Measurements from ENCODE around the gene ANKRD44. TPM values are rescaled to one million over a fixed set of nuclear protein-coding genes. Genes with fewer than 3 reads are reported as not detected.

The ANKRD44 gene
- total RNA-seq, 1 donor from 2014 or later = 4.0 TPM

DNA sequence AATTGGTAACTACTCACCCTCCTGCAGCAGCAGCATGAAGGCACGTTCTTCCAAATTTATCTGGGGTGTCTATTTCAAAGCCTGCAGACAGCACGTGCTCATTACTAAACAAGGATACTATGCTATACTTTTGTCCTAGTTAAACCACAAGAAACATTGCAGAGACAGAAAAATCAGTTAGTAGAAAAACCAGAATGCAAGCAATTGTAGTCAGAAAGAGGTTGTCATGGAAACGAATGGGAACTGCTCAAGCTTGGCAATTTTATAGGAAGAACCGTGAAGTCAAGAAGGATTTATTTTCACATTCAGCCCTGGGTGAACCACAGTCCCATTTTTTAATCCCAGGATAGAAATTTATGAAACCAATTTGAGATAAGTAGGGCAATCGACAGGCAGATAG lies 221.9 kb downstream of the ANKRD44 start:
- no peak for DNase-seq (ENCODE audit: low spot score, unreplicated experiment)
- H3K9me3 Mint-ChIP-seq (ENCODE audit: low read depth) = no peaks in the 10 kb centered on the region
- H3K36me3 Mint-ChIP-seq (ENCODE audit: insufficient read depth) = no peaks in the 10 kb centered on the region
- no peak overlapping the region for H3K27ac Mint-ChIP-seq
- peaks cover 5% of the 10 kb centered on the region for H3K4me1 Mint-ChIP-seq (ENCODE audit: low read depth)
- no peaks in the 10 kb centered on the region for H3K27me3 Mint-ChIP-seq
- TF ChIP-seq, protein P1, sequence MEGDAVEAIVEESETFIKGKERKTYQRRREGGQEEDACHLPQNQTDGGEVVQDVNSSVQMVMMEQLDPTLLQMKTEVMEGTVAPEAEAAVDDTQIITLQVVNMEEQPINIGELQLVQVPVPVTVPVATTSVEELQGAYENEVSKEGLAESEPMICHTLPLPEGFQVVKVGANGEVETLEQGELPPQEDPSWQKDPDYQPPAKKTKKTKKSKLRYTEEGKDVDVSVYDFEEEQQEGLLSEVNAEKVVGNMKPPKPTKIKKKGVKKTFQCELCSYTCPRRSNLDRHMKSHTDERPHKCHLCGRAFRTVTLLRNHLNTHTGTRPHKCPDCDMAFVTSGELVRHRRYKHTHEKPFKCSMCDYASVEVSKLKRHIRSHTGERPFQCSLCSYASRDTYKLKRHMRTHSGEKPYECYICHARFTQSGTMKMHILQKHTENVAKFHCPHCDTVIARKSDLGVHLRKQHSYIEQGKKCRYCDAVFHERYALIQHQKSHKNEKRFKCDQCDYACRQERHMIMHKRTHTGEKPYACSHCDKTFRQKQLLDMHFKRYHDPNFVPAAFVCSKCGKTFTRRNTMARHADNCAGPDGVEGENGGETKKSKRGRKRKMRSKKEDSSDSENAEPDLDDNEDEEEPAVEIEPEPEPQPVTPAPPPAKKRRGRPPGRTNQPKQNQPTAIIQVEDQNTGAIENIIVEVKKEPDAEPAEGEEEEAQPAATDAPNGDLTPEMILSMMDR (IDR thresholded peaks at IDR 0.05; ENCODE audit: unreplicated experiment) = no peak
- H3K4me3 Mint-ChIP-seq (ENCODE audit: low read depth) = no peak overlapping the region

DNA sequence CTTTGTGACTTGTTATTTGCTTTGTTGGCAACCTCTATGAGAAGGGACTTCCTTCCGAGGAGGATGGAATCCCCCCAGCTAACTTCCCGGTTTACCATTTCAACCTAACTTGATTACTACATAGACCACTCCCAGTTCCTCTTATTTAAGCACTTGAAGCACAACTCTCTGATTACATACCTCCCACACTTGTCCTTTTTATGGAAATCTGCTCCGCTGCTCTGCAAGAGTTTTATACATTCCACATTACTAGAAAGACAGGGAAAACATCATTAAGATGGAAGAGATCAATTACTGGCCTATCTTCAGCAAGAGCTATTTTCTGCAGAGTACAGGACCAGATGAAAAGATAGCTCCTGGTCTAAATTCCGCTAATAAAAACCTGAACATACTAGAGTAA lies 224.1 kb downstream of the ANKRD44 start:
- Mint-ChIP-seq H3K27me3 (no peaks in the 10 kb centered on the region), H3K4me3 (ENCODE audit: low read depth) (no peak overlapping the region), H3K4me1 (ENCODE audit: low read depth) (peaks cover 5% of the 10 kb centered on the region), H3K27ac (no peak overlapping the region), H3K36me3 (ENCODE audit: insufficient read depth) (no peaks in the 10 kb centered on the region), H3K9me3 (ENCODE audit: low read depth) (no peaks in the 10 kb centered on the region)
- TF ChIP-seq, protein P1 (IDR thresholded peaks at IDR 0.05; ENCODE audit: unreplicated experiment) = no peak
- no peak for DNase-seq (ENCODE audit: low spot score, unreplicated experiment)

DNA sequence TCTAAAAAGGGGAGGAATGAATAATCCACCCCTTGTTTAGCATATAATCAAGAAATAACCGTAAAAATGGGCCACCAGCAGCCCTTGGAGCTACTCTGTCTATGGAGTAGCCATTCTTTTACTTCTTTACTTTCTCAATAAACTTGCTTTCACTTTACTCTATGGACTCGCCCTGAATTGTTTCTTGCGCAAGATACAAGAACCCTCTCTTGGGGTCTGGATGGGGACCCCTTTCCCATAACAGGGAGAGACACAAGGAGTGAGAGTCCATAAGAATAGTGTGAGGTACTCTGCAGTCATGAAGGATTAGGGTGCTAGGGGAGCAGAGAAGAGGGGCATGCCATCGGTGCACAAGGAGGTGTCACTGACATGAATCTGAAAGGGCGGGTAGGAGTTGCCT lies 224.9 kb downstream of the ANKRD44 start:
- Mint-ChIP-seq H3K9me3 (ENCODE audit: low read depth) (no peaks in the 10 kb centered on the region), H3K27ac (no peak overlapping the region), H3K4me3 (ENCODE audit: low read depth) (no peak overlapping the region), H3K27me3 (no peaks in the 10 kb centered on the region), H3K4me1 (ENCODE audit: low read depth) (peaks cover 5% of the 10 kb centered on the region), H3K36me3 (ENCODE audit: insufficient read depth) (no peaks in the 10 kb centered on the region)
- TF ChIP-seq, protein P1 (IDR thresholded peaks at IDR 0.05; ENCODE audit: unreplicated experiment) = no peak
- no peak for DNase-seq (ENCODE audit: low spot score, unreplicated experiment)

DNA sequence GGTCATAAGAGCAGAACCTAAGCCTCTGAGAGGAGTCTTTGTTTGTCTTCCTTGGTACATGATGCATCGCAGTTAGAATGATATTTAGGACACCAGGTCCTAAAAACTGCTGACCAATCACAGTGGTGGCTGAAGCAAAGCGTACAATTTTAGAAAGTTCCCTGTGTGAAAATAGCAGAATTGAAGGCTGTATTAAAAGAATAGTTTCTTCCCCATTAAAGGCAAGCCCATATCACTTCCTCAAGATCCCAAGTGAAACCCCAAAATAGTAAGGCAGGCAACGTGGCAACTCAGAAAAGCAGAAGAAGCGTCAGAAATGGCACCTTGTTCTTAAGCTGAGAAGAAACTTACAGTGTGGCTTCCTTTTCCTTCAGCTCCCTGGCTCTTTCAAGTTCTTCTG lies 229.3 kb downstream of the ANKRD44 start:
- TF ChIP-seq, protein P1 (IDR thresholded peaks at IDR 0.05; ENCODE audit: unreplicated experiment) = no peak
- H3K27me3 Mint-ChIP-seq = no peaks in the 10 kb centered on the region
- H3K9me3 Mint-ChIP-seq (ENCODE audit: low read depth) = peaks cover 3% of the 10 kb centered on the region
- no peak overlapping the region for H3K27ac Mint-ChIP-seq
- no peaks in the 10 kb centered on the region for H3K36me3 Mint-ChIP-seq (ENCODE audit: insufficient read depth)
- no peaks in the 10 kb centered on the region for H3K4me1 Mint-ChIP-seq (ENCODE audit: low read depth)
- no peak for DNase-seq (ENCODE audit: low spot score, unreplicated experiment)
- H3K4me3 Mint-ChIP-seq (ENCODE audit: low read depth) = no peak overlapping the region

DNA sequence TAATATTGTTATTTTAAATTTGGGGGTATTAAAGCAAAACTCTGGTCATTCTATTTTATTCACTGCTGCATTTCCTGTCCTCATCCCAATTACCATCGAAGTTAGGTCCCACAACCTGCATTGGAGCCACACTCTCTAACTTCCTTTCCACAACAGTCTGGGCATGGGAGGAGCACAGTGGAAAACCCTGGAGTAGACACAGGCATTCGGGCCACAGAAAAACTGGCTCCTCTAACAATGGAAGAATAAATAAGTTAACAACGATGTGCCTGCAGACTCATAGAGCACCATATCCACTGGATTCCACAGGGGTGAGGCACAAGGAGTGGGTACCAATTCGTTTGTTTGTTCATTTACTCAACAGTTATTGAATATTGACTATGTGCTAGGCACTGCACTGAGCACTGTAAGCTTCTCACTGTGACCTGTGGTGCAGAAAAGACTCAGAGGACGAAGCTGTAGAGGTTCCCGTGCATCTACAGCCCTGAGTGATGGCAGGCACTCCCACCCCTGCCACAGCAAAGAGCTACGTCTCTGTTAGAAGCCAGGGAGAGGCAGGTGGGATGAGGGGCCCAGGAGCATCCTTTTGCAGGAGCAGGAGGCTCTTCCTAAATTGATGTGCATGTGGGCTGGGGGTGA lies 229.9 kb downstream of the ANKRD44 start:
- H3K27ac Mint-ChIP-seq = no peak overlapping the region

More for the DNA sequence above, 229.9 kb downstream of the ANKRD44 start:
- Mint-ChIP-seq H3K4me3 (ENCODE audit: low read depth) (no peak overlapping the region), H3K4me1 (ENCODE audit: low read depth) (no peaks in the 10 kb centered on the region), H3K27me3 (no peaks in the 10 kb centered on the region), H3K36me3 (ENCODE audit: insufficient read depth) (no peaks in the 10 kb centered on the region), H3K9me3 (ENCODE audit: low read depth) (peaks cover 3% of the 10 kb centered on the region)
- TF ChIP-seq, protein P1 (IDR thresholded peaks at IDR 0.05; ENCODE audit: unreplicated experiment) = no peak
- no peak for DNase-seq (ENCODE audit: low spot score, unreplicated experiment)
